Trophoblast cell (in vitro differentiated cells and primary cell): Measurements from ENCODE around the gene MAP4K4.

Experiments used
- DNase-seq, 2 donors: peaks; one replicate each; pipeline ENCODE4 v3.0.0-alpha.2; 2016
- H2AFZ ChIP-seq: 2 replicates; pipeline ENCODE4 v1.6.1; 2013; ENCODE audit warnings: low read length, moderate library complexity, mild to moderate bottlenecking; ENCODE audit not compliant: insufficient read depth, poor library complexity
- H2AK5ac ChIP-seq: 2 replicates; pipeline ENCODE4 v1.6.1; 2013; ENCODE audit warnings: mild to moderate bottlenecking, low read length
- H2BK120ac ChIP-seq: 2 replicates; pipeline ENCODE4 v1.6.1; 2013; ENCODE audit warnings: low read length, mild to moderate bottlenecking, moderate library complexity; ENCODE audit not compliant: insufficient read depth, poor library complexity
- H2BK12ac ChIP-seq: 2 replicates; pipeline ENCODE4 v1.6.1; 2013; ENCODE audit warnings: mild to moderate bottlenecking, low read length, moderate library complexity
- H2BK5ac ChIP-seq: 2 replicates; pipeline ENCODE4 v1.6.1; 2013; ENCODE audit warnings: low read length, low read depth, moderate library complexity, mild to moderate bottlenecking; ENCODE audit not compliant: poor library complexity
- H3K14ac ChIP-seq: 2 replicates; pipeline ENCODE4 v1.6.1; 2013; ENCODE audit warnings: mild to moderate bottlenecking, low read length
- H3K18ac ChIP-seq: 2 replicates; pipeline ENCODE4 v1.6.1; 2013; ENCODE audit warnings: mild to moderate bottlenecking, low read length
- H3K23ac ChIP-seq: 2 replicates; pipeline ENCODE4 v1.6.1; 2013; ENCODE audit warnings: low read length
- H3K27ac ChIP-seq: 2 replicates; pipeline ENCODE4 v1.5.1; 2013; ENCODE audit warnings: low read depth, mild to moderate bottlenecking, inconsistent platforms, low read length, moderate library complexity
- H3K27me3 ChIP-seq: 2 replicates; pipeline ENCODE4 v1.6.1; 2013; ENCODE audit warnings: inconsistent platforms, mild to moderate bottlenecking, low read length, moderate library complexity; ENCODE audit not compliant: insufficient read depth
- H3K36me3 ChIP-seq, 2 experiments: 1 replicate in 1 of 2; 2 replicates in 1 of 2; pipeline ENCODE4 v1.6.1; 2013; ENCODE audit warnings: low read length in 2 of 2, mild to moderate bottlenecking in 2 of 2, moderate library complexity in 1 of 2; ENCODE audit not compliant: insufficient read depth in 2 of 2, control insufficient read depth in 1 of 2
- H3K4ac ChIP-seq: 2 replicates; pipeline ENCODE4 v1.6.1; 2013; ENCODE audit warnings: low read depth, mild to moderate bottlenecking, low read length, moderate library complexity
- H3K4me1 ChIP-seq, 2 experiments: 1 replicate in 1 of 2; 2 replicates in 1 of 2; pipeline ENCODE4 v1.6.1; 2013; ENCODE audit warnings: low read length in 2 of 2, mild to moderate bottlenecking in 2 of 2, moderate library complexity in 1 of 2; ENCODE audit not compliant: insufficient read depth in 2 of 2, control insufficient read depth in 1 of 2
- H3K4me2 ChIP-seq: 2 replicates; pipeline ENCODE4 v1.6.1; 2013; ENCODE audit warnings: inconsistent platforms, mild to moderate bottlenecking, low read length, moderate library complexity
- H3K4me3 ChIP-seq: 2 replicates; pipeline ENCODE4 v1.5.1; 2013; ENCODE audit warnings: mild to moderate bottlenecking, low read depth, low read length, inconsistent platforms
- H3K79me1 ChIP-seq: one replicate; pipeline ENCODE4 v1.6.1; 2013; ENCODE audit warnings: low read length
- H3K79me2 ChIP-seq: 2 replicates; pipeline ENCODE4 v1.6.1; 2013; ENCODE audit warnings: low read length, mild to moderate bottlenecking; ENCODE audit not compliant: control insufficient read depth, insufficient read depth, poor library complexity
- H3K9ac ChIP-seq: 2 replicates; pipeline ENCODE4 v1.6.1; 2013; ENCODE audit warnings: mild to moderate bottlenecking, low read length
- H3K9me3 ChIP-seq: 2 replicates; pipeline ENCODE4 v1.6.1; 2013; ENCODE audit warnings: low read depth, mild to moderate bottlenecking, control low read depth, inconsistent platforms, low read length; ENCODE audit not compliant: insufficient read depth
- H4K12ac ChIP-seq: 2 replicates; pipeline ENCODE4 v1.6.1; 2013; ENCODE audit warnings: low read depth, mild to moderate bottlenecking, low read length, moderate library complexity
- H4K8ac ChIP-seq: 2 replicates; pipeline ENCODE4 v1.6.1; 2013; ENCODE audit warnings: low read depth, mild to moderate bottlenecking, low read length, moderate library complexity
- H4K91ac ChIP-seq: one replicate; pipeline ENCODE4 v1.6.1; 2013; ENCODE audit warnings: low read depth, mild to moderate bottlenecking, low read length, moderate library complexity
- WGBS: extraction: QIAGEN DNeasy Blood & Tissue Kit; methylation state at CpG from one replicate; pipeline ENCODE4 v1.1.7; 2013; ENCODE audit warnings: missing lambda C conversion rate; ENCODE audit not compliant: insufficient read length, insufficient coverage; ENCODE audit errors: extremely low coverage; 5-methylcytosine and 5-hydroxymethylcytosine counted together

MAP4K4 gene

GRCh38 chr2:101844055-101844635, 146.6 kb downstream of the MAP4K4 start:
- Histone ChIP-seq H3K27me3 (no peaks in the 10 kb centered on the region), H4K12ac (no peak overlapping the region), H3K14ac (no peak overlapping the region), H3K4me1 (no peaks in the 10 kb centered on the region), H3K27ac (no peak overlapping the region), H3K18ac (no peak overlapping the region), H3K4me3 (no peak overlapping the region), H3K79me2 (no peaks in the 10 kb centered on the region), H4K8ac (no peak overlapping the region), H2BK12ac (no peak overlapping the region), H2BK5ac (no peak overlapping the region), H3K9me3 (peaks cover 2% of the 10 kb centered on the region), H3K23ac (no peak overlapping the region), H2AK5ac (no peak overlapping the region), H4K91ac (no peak overlapping the region), H3K36me3 (peaks cover 23 to 55% of the 10 kb centered on the region in 2 experiments), H3K79me1 (no peaks in the 10 kb centered on the region), H3K9ac (no peak overlapping the region), H2BK120ac (no peak overlapping the region), H2AFZ (no peak overlapping the region), H3K4me2 (no peak overlapping the region), H3K4ac (no peak overlapping the region)
- peak in 1 of 2 donors; percentile 18 for DNase-seq
- WGBS: no CpG with 5 or more reads among the region's 12 CpGs

- no peaks in the 10 kb centered on the region for H3K4me1 ChIP-seq
- no peak overlapping the region for H3K4ac ChIP-seq
- no peak overlapping the region for H4K91ac ChIP-seq
- H4K12ac ChIP-seq: no peak overlapping the region
- no peaks in the 10 kb centered on the region for H3K79me1 ChIP-seq
- H2AK5ac ChIP-seq: no peak overlapping the region
- H2AFZ ChIP-seq: no peak overlapping the region
- no peaks in the 10 kb centered on the region for H3K27me3 ChIP-seq
- H3K9ac ChIP-seq: no peak overlapping the region
- DNase-seq: peak in 1 of 2 donors; percentile 36
- H3K27ac ChIP-seq: no peak overlapping the region
- H2BK120ac ChIP-seq: no peak overlapping the region
- H3K18ac ChIP-seq: no peak overlapping the region
- no peak overlapping the region for H3K14ac ChIP-seq
- H2BK12ac ChIP-seq: no peak overlapping the region
- no peak overlapping the region for H3K4me3 ChIP-seq
- no peak overlapping the region for H4K8ac ChIP-seq
- no peaks in the 10 kb centered on the region for H3K79me2 ChIP-seq
- no peak overlapping the region for H2BK5ac ChIP-seq
- H3K36me3 ChIP-seq: peaks cover 17 to 42% of the 10 kb centered on the region in 2 experiments
- no peaks in the 10 kb centered on the region for H3K9me3 ChIP-seq
- no peak overlapping the region for H3K4me2 ChIP-seq
- H3K23ac ChIP-seq: no peak overlapping the region
- WGBS: no CpG with 5 or more reads among the region's 3 CpGs
These were observed 149.5 kb downstream of the MAP4K4 start for GRCh38 chr2:101846973-101847372.

DNA sequence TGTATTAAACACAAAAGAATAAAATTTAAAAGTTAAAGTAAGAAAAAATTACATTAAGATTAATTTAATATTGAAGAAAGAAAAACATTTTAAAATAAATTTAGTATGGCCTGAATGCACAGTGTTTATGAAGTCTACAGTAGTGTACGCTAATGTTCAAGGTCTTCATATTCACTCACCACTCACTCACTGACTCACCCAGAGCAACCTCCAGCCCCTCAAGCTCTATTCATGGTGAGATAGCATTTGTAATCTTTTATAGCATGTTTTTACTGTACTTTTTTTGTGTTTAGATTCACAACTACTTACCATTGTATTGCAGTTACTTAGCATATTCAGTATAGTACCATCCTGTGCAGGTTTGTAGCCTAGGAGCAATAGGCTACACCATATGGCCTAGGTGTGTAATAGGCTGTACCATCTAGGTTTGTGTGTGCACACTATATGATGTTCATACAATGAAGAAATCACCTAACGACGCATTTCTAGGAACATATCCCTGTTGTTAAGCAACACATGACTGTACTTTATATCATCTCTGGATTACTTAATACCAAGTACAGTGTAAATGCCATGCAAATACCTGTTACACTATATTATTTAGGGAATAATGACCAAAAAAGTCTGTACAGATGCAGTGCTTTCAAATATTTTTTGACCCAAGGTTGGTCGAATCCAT, 150.3 kb downstream of the MAP4K4 start:
- Histone ChIP-seq H3K9me3 (no peaks in the 10 kb centered on the region), H3K4ac (no peak overlapping the region), H2BK5ac (no peak overlapping the region), H3K27ac (no peak overlapping the region), H2AFZ (no peak overlapping the region), H3K4me3 (no peak overlapping the region), H3K79me1 (no peaks in the 10 kb centered on the region), H3K18ac (no peak overlapping the region), H3K36me3 (peaks cover 13 to 38% of the 10 kb centered on the region in 2 experiments), H3K23ac (peak overlapping the region; percentile 88), H3K14ac (no peak overlapping the region), H3K79me2 (no peaks in the 10 kb centered on the region), H2AK5ac (no peak overlapping the region), H2BK12ac (no peak overlapping the region), H3K4me2 (no peak overlapping the region), H3K27me3 (no peaks in the 10 kb centered on the region), H3K4me1 (no peaks in the 10 kb centered on the region), H4K91ac (no peak overlapping the region), H4K8ac (no peak overlapping the region), H4K12ac (no peak overlapping the region), H3K9ac (no peak overlapping the region), H2BK120ac (no peak overlapping the region)
- no CpG with 5 or more reads among the region's 4 CpGs for WGBS
- DNase-seq: no peak

DNA sequence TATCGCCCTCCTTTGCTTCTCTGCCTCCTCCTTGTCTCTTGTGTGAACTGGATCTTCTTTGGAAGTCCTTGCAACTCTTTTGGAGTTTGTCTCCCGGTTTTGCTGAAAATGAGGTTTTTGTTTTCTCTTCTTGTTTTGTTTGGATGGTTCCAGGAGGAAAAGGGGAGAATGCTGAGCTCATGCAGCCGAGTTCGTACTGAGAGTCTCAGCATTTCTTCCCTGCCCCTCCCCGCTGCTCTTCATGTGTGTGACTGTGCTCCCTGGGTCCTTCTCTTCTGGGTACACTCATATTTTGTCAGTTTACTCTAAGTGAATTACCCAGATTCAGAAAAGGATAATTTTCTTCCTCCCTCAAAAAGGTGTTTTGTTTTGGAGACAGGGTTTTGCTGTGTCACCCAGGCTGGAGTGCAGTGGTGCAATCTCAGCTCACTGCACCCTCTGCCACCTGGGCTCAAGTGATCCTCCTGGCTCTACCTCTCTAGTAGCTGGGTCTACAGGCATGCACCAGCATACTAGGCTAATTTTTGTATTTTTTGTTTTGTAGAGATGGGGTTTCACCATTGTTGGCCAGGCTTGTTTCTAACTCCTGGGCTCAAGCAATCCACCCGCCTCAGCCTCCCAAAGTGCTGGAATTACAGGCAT, 151.4 kb downstream of the MAP4K4 start:
- Histone ChIP-seq H4K12ac (no peak overlapping the region), H4K8ac (no peak overlapping the region), H2AFZ (no peak overlapping the region), H3K9ac (no peak overlapping the region), H4K91ac (no peak overlapping the region), H3K4me1 (no peaks in the 10 kb centered on the region), H3K4me2 (no peak overlapping the region), H3K18ac (no peak overlapping the region), H3K79me1 (no peaks in the 10 kb centered on the region), H3K27me3 (no peaks in the 10 kb centered on the region), H2AK5ac (no peak overlapping the region), H3K4ac (no peak overlapping the region), H3K9me3 (no peaks in the 10 kb centered on the region), H3K14ac (no peak overlapping the region), H3K4me3 (no peak overlapping the region), H2BK120ac (no peak overlapping the region), H3K79me2 (no peaks in the 10 kb centered on the region), H3K27ac (no peak overlapping the region), H2BK5ac (no peak overlapping the region), H3K36me3 (peaks cover 8 to 33% of the 10 kb centered on the region in 2 experiments), H2BK12ac (no peak overlapping the region), H3K23ac (no peak overlapping the region)
- WGBS: no CpG with 5 or more reads among the region's 6 CpGs
- no peak for DNase-seq
